Measurements from ENCODE around the gene GRB14.

The GRB14 gene

GRCh38 chr2:164661349-164661748 is 40.1 kb upstream of the GRB14 start:
- no peaks in the 10 kb centered on the region for H3K79me2 ChIP-seq (ENCODE audit: insufficient read depth, low read length)
- H3K4me1 ChIP-seq (ENCODE audit: insufficient read depth, low read length) = no peaks in the 10 kb centered on the region
- no peaks in the 10 kb centered on the region for H3K9me3 ChIP-seq (ENCODE audit: insufficient read depth, low read length, severe bottlenecking)
- H3K36me3 ChIP-seq (ENCODE audit: insufficient read depth, low read length) = no peaks in the 10 kb centered on the region
- TF ChIP-seq CTCF (IDR thresholded peaks at IDR 0.05; ENCODE audit: borderline replicate concordance, extremely low read depth, low read length, poor library complexity, severe bottlenecking) (no peak), EZH2 (IDR thresholded peaks at IDR 0.05; ENCODE audit: borderline replicate concordance, low read depth, low read length, severe bottlenecking) (no peak)
- H3K27me3 ChIP-seq (ENCODE audit: insufficient read depth, low read length, poor library complexity) = no peaks in the 10 kb centered on the region
- H3K4me3 ChIP-seq (ENCODE audit: low read depth in 1 of 2, low read length in 2 of 2) = no peak overlapping the region
- H4K20me1 ChIP-seq (ENCODE audit: insufficient read depth, low read length) = no peaks in the 10 kb centered on the region
- no peak overlapping the region for H3K9ac ChIP-seq (ENCODE audit: low read depth, low read length)
- ATAC-seq (ENCODE audit: insufficient read depth, low read depth) (no peak), DNase-seq (no peak)
- no peak overlapping the region for H2AFZ ChIP-seq (ENCODE audit: low read depth, low read length)
- H3K27ac ChIP-seq (ENCODE audit: low read length) = no peak overlapping the region
- H3K4me2 ChIP-seq (ENCODE audit: insufficient read depth, low read length) = no peak overlapping the region

DNA sequence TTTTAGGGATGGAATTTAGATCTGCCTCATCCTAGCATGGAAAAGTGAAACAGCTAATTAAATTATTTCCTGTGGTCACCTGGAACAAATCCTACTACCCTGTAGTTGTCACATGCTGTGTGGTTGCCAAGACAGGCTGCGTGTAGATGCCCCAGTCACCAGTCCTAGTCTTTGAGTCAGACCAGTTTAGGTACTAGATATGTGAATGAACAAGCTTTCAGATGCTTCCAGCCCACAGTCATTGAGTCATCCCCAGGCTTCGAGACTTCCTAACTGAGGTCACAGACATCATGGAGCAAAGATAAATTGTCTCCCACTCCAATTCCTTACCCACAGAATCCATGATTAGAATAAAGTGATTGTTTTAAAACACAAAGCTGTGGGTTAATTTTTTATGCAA is 35.8 kb upstream of the GRB14 start:
- Histone ChIP-seq H2AFZ (ENCODE audit: low read depth, low read length) (no peak overlapping the region), H4K20me1 (ENCODE audit: insufficient read depth, low read length) (no peaks in the 10 kb centered on the region), H3K79me2 (ENCODE audit: insufficient read depth, low read length) (no peaks in the 10 kb centered on the region), H3K9me3 (ENCODE audit: insufficient read depth, low read length, severe bottlenecking) (no peaks in the 10 kb centered on the region), H3K9ac (ENCODE audit: low read depth, low read length) (no peak overlapping the region), H3K36me3 (ENCODE audit: insufficient read depth, low read length) (no peaks in the 10 kb centered on the region), H3K27me3 (ENCODE audit: insufficient read depth, low read length, poor library complexity) (no peaks in the 10 kb centered on the region), H3K4me2 (ENCODE audit: insufficient read depth, low read length) (no peak overlapping the region), H3K4me1 (ENCODE audit: insufficient read depth, low read length) (no peaks in the 10 kb centered on the region), H3K4me3 (ENCODE audit: low read depth in 1 of 2, low read length in 2 of 2) (no peak overlapping the region), H3K27ac (ENCODE audit: low read length) (no peak overlapping the region)
- no peak for DNase-seq
- no peak for ATAC-seq (ENCODE audit: insufficient read depth, low read depth)
- TF ChIP-seq CTCF (IDR thresholded peaks at IDR 0.05; ENCODE audit: borderline replicate concordance, extremely low read depth, low read length, poor library complexity, severe bottlenecking) (no peak), EZH2 (IDR thresholded peaks at IDR 0.05; ENCODE audit: borderline replicate concordance, low read depth, low read length, severe bottlenecking) (no peak)

DNA sequence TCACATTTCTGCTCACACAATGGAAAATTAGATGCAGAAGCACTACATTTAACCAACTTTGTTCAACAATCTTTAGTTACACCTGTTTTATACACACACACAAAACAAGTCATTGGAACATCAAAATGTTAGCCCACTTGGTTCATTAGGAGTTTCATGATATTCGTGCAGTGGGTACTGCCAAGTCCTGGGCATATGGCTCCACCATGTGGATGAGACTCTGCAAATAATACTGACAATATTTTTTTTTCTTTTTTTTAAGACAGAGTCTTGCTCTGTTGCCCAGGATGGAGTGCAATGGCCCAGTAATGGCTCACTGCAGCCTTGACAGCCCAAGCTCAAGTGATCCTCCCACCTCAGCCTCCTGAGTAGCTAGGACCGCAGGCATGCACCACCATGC is 34.5 kb upstream of the GRB14 start:
- H2AFZ ChIP-seq (ENCODE audit: low read depth, low read length) = no peak overlapping the region
- H3K4me2 ChIP-seq (ENCODE audit: insufficient read depth, low read length) = no peak overlapping the region
- no peaks in the 10 kb centered on the region for H4K20me1 ChIP-seq (ENCODE audit: insufficient read depth, low read length)
- no peaks in the 10 kb centered on the region for H3K9me3 ChIP-seq (ENCODE audit: insufficient read depth, low read length, severe bottlenecking)
- no peak for ATAC-seq (ENCODE audit: insufficient read depth, low read depth)
- TF ChIP-seq CTCF (IDR thresholded peaks at IDR 0.05; ENCODE audit: borderline replicate concordance, extremely low read depth, low read length, poor library complexity, severe bottlenecking) (no peak), EZH2 (IDR thresholded peaks at IDR 0.05; ENCODE audit: borderline replicate concordance, low read depth, low read length, severe bottlenecking) (no peak)
- H3K4me3 ChIP-seq (ENCODE audit: low read depth in 1 of 2, low read length in 2 of 2) = no peak overlapping the region
- no peaks in the 10 kb centered on the region for H3K36me3 ChIP-seq (ENCODE audit: insufficient read depth, low read length)
- no peak overlapping the region for H3K9ac ChIP-seq (ENCODE audit: low read depth, low read length)
- H3K27me3 ChIP-seq (ENCODE audit: insufficient read depth, low read length, poor library complexity) = no peaks in the 10 kb centered on the region
- no peaks in the 10 kb centered on the region for H3K4me1 ChIP-seq (ENCODE audit: insufficient read depth, low read length)
- H3K27ac ChIP-seq (ENCODE audit: low read length) = no peak overlapping the region
- DNase-seq = no peak
- H3K79me2 ChIP-seq (ENCODE audit: insufficient read depth, low read length) = no peaks in the 10 kb centered on the region

GRCh38 chr2:164655336-164655735 is 34.1 kb upstream of the GRB14 start:
- H2AFZ ChIP-seq (ENCODE audit: low read depth, low read length) = no peak overlapping the region
- no peak overlapping the region for H3K4me2 ChIP-seq (ENCODE audit: insufficient read depth, low read length)
- H3K9me3 ChIP-seq (ENCODE audit: insufficient read depth, low read length, severe bottlenecking) = no peaks in the 10 kb centered on the region
- TF ChIP-seq EZH2 (IDR thresholded peaks at IDR 0.05; ENCODE audit: borderline replicate concordance, low read depth, low read length, severe bottlenecking) (no peak), CTCF (IDR thresholded peaks at IDR 0.05; ENCODE audit: borderline replicate concordance, extremely low read depth, low read length, poor library complexity, severe bottlenecking) (no peak)
- H3K27me3 ChIP-seq (ENCODE audit: insufficient read depth, low read length, poor library complexity) = no peaks in the 10 kb centered on the region
- H3K9ac ChIP-seq (ENCODE audit: low read depth, low read length) = no peak overlapping the region
- H3K36me3 ChIP-seq (ENCODE audit: insufficient read depth, low read length) = no peaks in the 10 kb centered on the region
- H3K27ac ChIP-seq (ENCODE audit: low read length) = no peak overlapping the region
- H3K4me3 ChIP-seq (ENCODE audit: low read depth in 1 of 2, low read length in 2 of 2) = no peak overlapping the region
- DNase-seq = no peak
- no peaks in the 10 kb centered on the region for H3K4me1 ChIP-seq (ENCODE audit: insufficient read depth, low read length)
- H3K79me2 ChIP-seq (ENCODE audit: insufficient read depth, low read length) = no peaks in the 10 kb centered on the region
- no peaks in the 10 kb centered on the region for H4K20me1 ChIP-seq (ENCODE audit: insufficient read depth, low read length)
- no peak for ATAC-seq (ENCODE audit: insufficient read depth, low read depth)

Measured in DND-41 (cell line).